HepG2 (cell line): ENCODE data around the gene PCGF3.

Experiments used
- YY1 ChIP-seq: IDR thresholded peaks from 2 replicates; pipeline ENCODE4 v1.6.1; 2011; ENCODE audit warnings: low read length, low read depth, moderate library complexity, mild to moderate bottlenecking; ENCODE audit not compliant: insufficient read depth, insufficient replicate concordance
- ZNF274 ChIP-seq: sonication (generic); formaldehyde crosslinking; IDR thresholded peaks from 2 replicates; pipeline ENCODE4 v1.5.1; 2020; ENCODE audit warnings: mild to moderate bottlenecking, missing genetic modification reagents
- ZNF3 ChIP-seq: IDR thresholded peaks from 2 replicates; pipeline ENCODE4 v1.7.0; 2017; ENCODE audit warnings: inconsistent platforms
- TF ChIP-seq, protein P1 (sequence below): sonication (generic); formaldehyde crosslinking; IDR thresholded peaks from 2 replicates; pipeline ENCODE4 v1.4.0; 2020; ENCODE audit warnings: missing genetic modification reagents

DNA sequence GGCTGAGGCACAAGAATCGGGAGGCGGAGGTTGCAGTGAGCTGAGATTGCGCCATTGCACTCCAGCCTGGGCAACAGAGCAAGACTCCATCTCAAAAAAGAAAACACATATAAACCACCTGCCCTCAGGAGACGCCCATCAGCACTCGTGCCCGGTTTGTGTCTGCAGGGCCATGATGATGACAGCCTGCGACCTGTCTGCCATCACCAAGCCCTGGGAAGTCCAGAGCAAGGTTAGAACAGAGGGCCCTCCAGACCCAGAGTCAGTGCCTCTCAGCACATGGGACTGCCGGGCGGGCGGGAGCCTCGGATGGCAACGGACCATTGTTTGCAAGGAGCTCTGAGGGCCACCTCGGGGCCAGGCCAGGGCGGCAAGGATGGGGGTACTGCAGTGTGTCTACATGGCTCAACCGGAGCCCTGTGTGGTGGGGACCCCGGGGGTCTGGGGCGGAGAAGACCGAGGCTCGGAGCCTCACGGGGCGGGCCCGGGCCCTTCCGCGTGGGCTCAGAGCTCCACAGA, 40.9 kb upstream of the PCGF3 start:
- TF ChIP-seq, protein P1, sequence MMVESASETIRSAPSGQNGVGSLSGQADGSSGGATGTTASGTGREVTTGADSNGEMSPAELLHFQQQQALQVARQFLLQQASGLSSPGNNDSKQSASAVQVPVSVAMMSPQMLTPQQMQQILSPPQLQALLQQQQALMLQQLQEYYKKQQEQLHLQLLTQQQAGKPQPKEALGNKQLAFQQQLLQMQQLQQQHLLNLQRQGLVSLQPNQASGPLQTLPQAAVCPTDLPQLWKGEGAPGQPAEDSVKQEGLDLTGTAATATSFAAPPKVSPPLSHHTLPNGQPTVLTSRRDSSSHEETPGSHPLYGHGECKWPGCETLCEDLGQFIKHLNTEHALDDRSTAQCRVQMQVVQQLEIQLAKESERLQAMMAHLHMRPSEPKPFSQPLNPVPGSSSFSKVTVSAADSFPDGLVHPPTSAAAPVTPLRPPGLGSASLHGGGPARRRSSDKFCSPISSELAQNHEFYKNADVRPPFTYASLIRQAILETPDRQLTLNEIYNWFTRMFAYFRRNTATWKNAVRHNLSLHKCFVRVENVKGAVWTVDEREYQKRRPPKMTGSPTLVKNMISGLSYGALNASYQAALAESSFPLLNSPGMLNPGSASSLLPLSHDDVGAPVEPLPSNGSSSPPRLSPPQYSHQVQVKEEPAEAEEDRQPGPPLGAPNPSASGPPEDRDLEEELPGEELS (CRISPR knock-in tag) = no peak
- TF ChIP-seq ZNF274 (CRISPR knock-in tag) = no peak
- no peak for TF ChIP-seq YY1
- TF ChIP-seq ZNF3 (CRISPR knock-in tag) = no peak
